GM12878 (cell line): ENCODE results near the gene LILRB3. TPM values are rescaled to one million over a fixed set of nuclear protein-coding genes. Genes with fewer than 3 reads are reported as not detected.

Experiments used
- ATAC-seq: fragments of 200-7000 bp; cut with Tn5 transposase; 3 replicates; pipeline ENCODE4 v1.9.1; 2020; ENCODE audit warnings: mild to moderate bottlenecking, moderate library complexity
- BruUV-seq: library from RNA; stranded (reverse); fragments of 400-500 nt; replicated peaks from 2 replicates; lab custom pipeline; 2021; lab: Mats Ljungman, UMichigan
- CTCF ChIA-PET: fragments of 300-600 bp; sonication (Branson Sonifier 250); formaldehyde crosslinking; extraction: SDS; loops from one replicate; lab custom pipeline; 2021; ENCODE audit warnings: inconsistent platforms; lab: Yijun Ruan, JAX
- POLR2A ChIA-PET: fragments of 350-600 bp; formaldehyde crosslinking; extraction: SDS; loops from one replicate; lab custom pipeline; 2021; ENCODE audit warnings: inconsistent platforms; lab: Charles Lee
- RAD21 ChIA-PET: fragments of 300-600 bp; sonication (Branson Sonifier 250); formaldehyde crosslinking; loops from one replicate; lab custom pipeline; 2023; ENCODE audit warnings: antibody characterized with exemption; ENCODE audit not compliant: unreplicated experiment; lab: Charles Lee
- SMC1A ChIA-PET: fragments of 300-600 bp; sonication (Branson Sonifier 250); formaldehyde crosslinking; loops from one replicate; lab custom pipeline; 2023; ENCODE audit not compliant: unreplicated experiment, uncharacterized antibody; lab: Charles Lee
- DNase-seq: peaks from one replicate; pipeline ENCODE4 v3.0.0-alpha.2; 2011; ENCODE audit warnings: low read depth, low spot score
- FAIRE-seq: peaks from 3 replicates; lab custom pipeline; 2011; peaks lifted over from hg19 to GRCh38; lab: Jason Lieb, UNC
- H2AFZ ChIP-seq: 2 replicates; pipeline ENCODE4 v1.6.0; 2011; ENCODE audit warnings: low read depth, low read length, control low read depth; ENCODE audit not compliant: control insufficient read depth
- H3K27ac ChIP-seq: 2 replicates; pipeline ENCODE4 v1.5.1; 2011; ENCODE audit warnings: control low read depth; ENCODE audit not compliant: control insufficient read depth, insufficient read depth
- H3K27me3 ChIP-seq, 2 experiments: replicated peaks in 1 of 2; 2 replicates each; pipeline versions ENCODE4 v1.6.0 to v1.6.1; 2011; ENCODE audit warnings: low read length in 1 of 2; ENCODE audit not compliant: control insufficient read depth in 2 of 2, insufficient read depth in 2 of 2
- H3K36me3 ChIP-seq, 2 experiments: 2 replicates each; pipeline ENCODE4 v1.5.1; 2011; ENCODE audit warnings: low read length in 1 of 2; ENCODE audit not compliant: control insufficient read depth in 2 of 2, insufficient read depth in 2 of 2
- H3K4me1 ChIP-seq: 2 replicates; pipeline ENCODE4 v1.6.1; 2011; ENCODE audit warnings: mild to moderate bottlenecking, low read length, moderate library complexity, mixed read lengths; ENCODE audit not compliant: control insufficient read depth, insufficient read depth
- H3K4me2 ChIP-seq: 2 replicates; pipeline ENCODE4 v1.6.0; 2011; ENCODE audit warnings: control low read depth; ENCODE audit not compliant: control insufficient read depth, insufficient read depth
- H3K4me3 ChIP-seq: fragments of 200-600 bp; sonication (generic); 2 replicates; pipeline ENCODE4 v1.5.1; 2016
- H3K79me2 ChIP-seq: 2 replicates; pipeline ENCODE4 v1.6.0; 2011; ENCODE audit warnings: low read length; ENCODE audit not compliant: control insufficient read depth, insufficient read depth
- H3K9ac ChIP-seq: 2 replicates; pipeline ENCODE4 v1.8.0; 2011; ENCODE audit warnings: low read length, control low read depth, mixed read lengths; ENCODE audit not compliant: control insufficient read depth, insufficient read depth
- H3K9me3 ChIP-seq: replicated peaks from 3 replicates; pipeline ENCODE4 v1.5.1; 2011; ENCODE audit warnings: mild to moderate bottlenecking, low read length; ENCODE audit not compliant: control insufficient read depth, insufficient read depth
- H4K20me1 ChIP-seq: 2 replicates; pipeline ENCODE4 v1.6.0; 2011; ENCODE audit not compliant: control insufficient read depth, insufficient read depth
- BACH1 ChIP-seq: fragments of 450-650 bp; IDR thresholded peaks from 2 replicates; pipeline ENCODE4 v1.6.1; 2017; ENCODE audit warnings: mild to moderate bottlenecking, borderline replicate concordance
- BCL3 ChIP-seq: IDR thresholded peaks from 2 replicates; pipeline ENCODE4 v1.6.1; 2011; ENCODE audit warnings: borderline replicate concordance, low read depth, mild to moderate bottlenecking, moderate library complexity, low read length; ENCODE audit not compliant: insufficient read depth, poor library complexity, severe bottlenecking
- CREM ChIP-seq: IDR thresholded peaks from 2 replicates; pipeline ENCODE4 v1.6.1; 2014; ENCODE audit warnings: antibody characterized with exemption, low read depth
- DPF2 ChIP-seq: fragments of 450-650 bp; IDR thresholded peaks from 2 replicates; pipeline ENCODE4 v1.6.1; 2017; ENCODE audit warnings: mild to moderate bottlenecking
- RAD51 ChIP-seq: fragments of 450-650 bp; IDR thresholded peaks from 2 replicates; pipeline ENCODE4 v1.6.1; 2016; ENCODE audit warnings: moderate library complexity, mild to moderate bottlenecking, inconsistent platforms
- ZSCAN29 ChIP-seq: fragments of 450-650 bp; IDR thresholded peaks from 2 replicates; pipeline ENCODE4 v1.6.1; 2017; ENCODE audit warnings: mild to moderate bottlenecking, moderate library complexity
- WGBS: methylation state at CpG from one replicate; pipeline ENCODE4 v1.1.6; 2016; ENCODE audit warnings: low lambda C conversion rate; ENCODE audit not compliant: insufficient replicate concordance, insufficient coverage; ENCODE audit errors: missing lambda C conversion rate; 5-methylcytosine and 5-hydroxymethylcytosine counted together
- in situ Hi-C: fragments of 300-500 bp; cut with MboI; formaldehyde crosslinking; loops from 9 replicates; pipeline ENCODE4 v1.14.3; 2018; ENCODE audit warnings: mixed read lengths
- intact Hi-C: fragments of 100-400 bp; cut with micrococcal nuclease; formaldehyde crosslinking; loops from one replicate; pipeline ENCODE4 v1.14.2; 2022; ENCODE audit not compliant: unreplicated experiment
- polyA plus RNA-seq, 11 experiments: library from polyadenylated mRNA; depleted of rRNA in 4 of 11; unstranded in 6 of 11; stranded (reverse) in 5 of 11; fragments of >200 nt; fragmentation: Nextera tagmentation in 4 of 11; fragmentation: Illumina TruSeq in 1 of 11; extraction: Ambion mirVana in 4 of 11; extraction: Trizol in 1 of 11; gene quantifications; 1 replicate in 1 of 11; 2 replicates in 10 of 11; pipeline versions ENCODE4 v1.2.1 to v1.2.3, GENCODE V29; 2011 to 2016; ENCODE audit warnings: inconsistent platforms in 2 of 11, missing spikeins in 2 of 11, low read depth in 1 of 11
- total RNA-seq, 4 experiments: library from RNA; depleted of rRNA in 3 of 4; stranded (reverse); fragments of >200 nt in 3 of 4; fragmentation: Illumina TruSeq in 1 of 4; extraction: Trizol in 1 of 4; gene quantifications; 2 replicates each; pipeline versions ENCODE4 v1.2.1 to v1.2.3, GENCODE V29; 2013 to 2021
- TF ChIP-seq, protein P1 (sequence below): fragments of 450-650 bp; IDR thresholded peaks from 2 replicates; pipeline ENCODE4 v1.6.1; 2016; ENCODE audit warnings: mild to moderate bottlenecking

Gene LILRB3
- total and polyA plus RNA-seq, 10 of the 15 experiments (the other 5 are each of a cell fraction or from before 2014, with no cell fraction given) = 0.04 to 1.1 (median 0.18) TPM; not detected in 1

DNA sequence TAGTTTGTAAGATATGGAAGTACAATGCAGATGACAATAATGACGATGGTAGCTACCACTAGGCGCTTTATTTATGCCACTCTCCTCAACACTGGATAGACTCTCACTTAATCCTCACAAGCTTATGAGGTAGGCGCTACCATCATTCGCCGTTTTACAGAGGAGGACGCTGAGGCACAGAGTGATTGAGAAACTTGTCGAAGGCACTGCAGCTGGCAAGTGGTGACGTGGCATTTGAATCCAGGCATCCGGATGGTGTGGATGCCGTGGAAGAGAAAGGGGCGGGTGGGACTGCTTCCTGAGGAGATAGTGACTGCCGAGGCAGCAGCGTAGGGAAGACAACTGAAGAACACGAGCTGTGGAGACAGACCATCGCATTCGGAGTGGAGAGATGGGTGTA, 23.4 kb downstream of the LILRB3 start:
- ATAC-seq (no peak), DNase-seq (no peak), FAIRE-seq (no peak)
- Histone ChIP-seq H3K4me1 (peaks cover 9% of the 10 kb centered on the region), H3K27me3 (no peaks in the 10 kb centered on the region), H3K27ac (no peak overlapping the region), H3K4me2 (no peak overlapping the region), H3K4me3 (no peak overlapping the region), H3K9me3 (no peaks in the 10 kb centered on the region), H3K36me3 (peaks cover 7 to 14% of the 10 kb centered on the region in 2 experiments; a peak in 3 of 4 replicates), H4K20me1 (peaks cover 11% of the 10 kb centered on the region), H3K9ac (no peak overlapping the region), H3K79me2 (peaks cover 38% of the 10 kb centered on the region), H2AFZ (no peak overlapping the region)
- in situ Hi-C loops = no loop called here
- 93% methylated on average over 16 of the region's 16 CpGs for WGBS
- ChIA-PET SMC1A (interaction anchor here (0.9 kb wide), 1 partner anchor 9 kb away, joined by 7 read pairs; the partner anchor contains the start of genes MBOAT7 and TSEN34), RAD21 (interaction anchor here (1.5 kb wide), 1 partner anchor 10 kb away, joined by 4 read pairs; the partner anchor contains the start of gene MBOAT7), CTCF (interaction anchor here (3.3 kb wide), 1 partner anchor 10 kb away, joined by 15 read pairs; the partner anchor contains the start of gene MBOAT7), POLR2A (interaction anchor here (1.0 to 7.7 kb wide), 3 partner anchors 9 to 13 kb away, joined by 3 to 100 read pairs (median 3); partner anchors contain the start of genes MBOAT7 and TSEN34)
- no TSS peak for BruUV-seq
- TF ChIP-seq RAD51 = no peak
- TF ChIP-seq ZSCAN29 = no peak
- no peak for TF ChIP-seq DPF2
- TF ChIP-seq, protein P1, sequence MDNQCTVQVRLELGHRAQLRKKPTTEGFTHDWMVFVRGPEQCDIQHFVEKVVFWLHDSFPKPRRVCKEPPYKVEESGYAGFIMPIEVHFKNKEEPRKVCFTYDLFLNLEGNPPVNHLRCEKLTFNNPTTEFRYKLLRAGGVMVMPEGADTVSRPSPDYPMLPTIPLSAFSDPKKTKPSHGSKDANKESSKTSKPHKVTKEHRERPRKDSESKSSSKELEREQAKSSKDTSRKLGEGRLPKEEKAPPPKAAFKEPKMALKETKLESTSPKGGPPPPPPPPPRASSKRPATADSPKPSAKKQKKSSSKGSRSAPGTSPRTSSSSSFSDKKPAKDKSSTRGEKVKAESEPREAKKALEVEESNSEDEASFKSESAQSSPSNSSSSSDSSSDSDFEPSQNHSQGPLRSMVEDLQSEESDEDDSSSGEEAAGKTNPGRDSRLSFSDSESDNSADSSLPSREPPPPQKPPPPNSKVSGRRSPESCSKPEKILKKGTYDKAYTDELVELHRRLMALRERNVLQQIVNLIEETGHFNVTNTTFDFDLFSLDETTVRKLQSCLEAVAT = no peak
- TF ChIP-seq BACH1 = no peak
- TF ChIP-seq BCL3 = no peak
- TF ChIP-seq CREM = no peak
- intact Hi-C loops = no loop called here
